B cell (primary cell): ENCODE data around the gene TRIM17. TPM values are rescaled to one million over a fixed set of nuclear protein-coding genes. Genes with fewer than 3 reads are reported as not detected.

Experiments
- ATAC-seq: fragments of 200-7000 bp; cut with Tn5 transposase; one replicate; pipeline ENCODE4 v1.10.0; 2021; ENCODE audit warnings: low read depth, mild to moderate bottlenecking, moderate number of reproducible peaks, moderate library complexity
- CTCF ChIA-PET: fragments of 350-600 bp; sonication (Branson Sonifier 250); formaldehyde crosslinking; loops from one replicate; lab custom pipeline; 2021; ENCODE audit warnings: antibody characterized with exemption, inconsistent platforms; lab: Charles Lee
- POLR2A ChIA-PET: fragments of 350-600 bp; sonication (Branson Sonifier 250); formaldehyde crosslinking; loops from one replicate; lab custom pipeline; 2021; ENCODE audit warnings: antibody characterized with exemption; lab: Charles Lee
- DNase-seq: peaks from one replicate; pipeline ENCODE4 v3.0.0; 2013
- H2AFZ ChIP-seq: 2 replicates; pipeline ENCODE4 v1.6.1; 2012; ENCODE audit warnings: mild to moderate bottlenecking, low read depth, low read length; ENCODE audit not compliant: insufficient read depth, poor library complexity, severe bottlenecking
- H3K27ac ChIP-seq, 2 donors: 1 replicate in 1 of 2; 2 replicates in 1 of 2; pipeline ENCODE4 v1.5.1; 2012 to 2013; ENCODE audit warnings: low read length in 2 of 2, mild to moderate bottlenecking in 2 of 2, moderate library complexity in 1 of 2
- H3K27me3 ChIP-seq, 4 experiments: fragments of 200-600 bp in 1 of 4; sonication (generic) in 1 of 4; replicated peaks in 1 of 4; 1 replicate in 2 of 4; 2 replicates in 2 of 4; pipeline versions ENCODE4 v1.6.1 to v1.7.0; 2013 to 2016; ENCODE audit warnings: low read length in 3 of 4, mild to moderate bottlenecking in 2 of 4, mixed read lengths in 1 of 4, moderate library complexity in 1 of 4; ENCODE audit not compliant: insufficient read depth in 4 of 4, control insufficient read depth in 3 of 4; ENCODE audit errors: control extremely low read depth in 1 of 4
- H3K36me3 ChIP-seq, 2 experiments: replicated peaks in 1 of 2; 1 replicate in 1 of 2; 2 replicates in 1 of 2; pipeline versions ENCODE4 v1.6.1 to v1.7.1; 2013; ENCODE audit warnings: low read length in 1 of 2; ENCODE audit not compliant: insufficient read depth in 2 of 2, control insufficient read depth in 1 of 2; ENCODE audit errors: control extremely low read depth in 1 of 2, extremely low read depth in 1 of 2
- H3K4me1 ChIP-seq, 2 donors: fragments of 200-600 bp in 1 of 2; sonication (generic) in 1 of 2; 1 replicate in 1 of 2; 2 replicates in 1 of 2; pipeline versions ENCODE4 v1.5.1 to v1.6.1; 2013 to 2017; ENCODE audit warnings: low read length in 2 of 2; ENCODE audit not compliant: control insufficient read depth in 2 of 2, insufficient read depth in 2 of 2
- H3K4me2 ChIP-seq: replicated peaks from 2 replicates; pipeline ENCODE3; 2012; ENCODE audit warnings: mild to moderate bottlenecking, low read depth, low read length; ENCODE audit not compliant: poor library complexity, severe bottlenecking
- H3K4me3 ChIP-seq, 5 experiments: fragments of 200-600 bp in 1 of 5; sonication (generic) in 1 of 5; 1 replicate in 3 of 5; 2 replicates in 2 of 5; pipeline versions ENCODE4 v1.5.1 to v1.7.0; 2011 to 2016; ENCODE audit warnings: low read length in 4 of 5, mild to moderate bottlenecking in 4 of 5, low read depth in 2 of 5, control low read depth in 1 of 5, moderate library complexity in 1 of 5; ENCODE audit not compliant: insufficient read depth in 1 of 5; ENCODE audit errors: control extremely low read depth in 1 of 5, extremely low read depth in 1 of 5
- H3K79me2 ChIP-seq: fragments of 200-600 bp; sonication (generic); one replicate; pipeline ENCODE4 v1.6.0; 2016; ENCODE audit warnings: low read length; ENCODE audit not compliant: control insufficient read depth, insufficient read depth
- H3K9ac ChIP-seq: fragments of 200-600 bp; sonication (generic); 2 replicates; pipeline ENCODE4 v1.6.1; 2017; ENCODE audit warnings: mild to moderate bottlenecking, low read length, moderate library complexity
- H3K9me3 ChIP-seq, 3 donors: one replicate each; pipeline versions ENCODE4 v1.6.1 to v1.7.1; 2013; ENCODE audit warnings: low read length in 2 of 3; ENCODE audit not compliant: control insufficient read depth in 2 of 3, insufficient read depth in 1 of 3; ENCODE audit errors: control extremely low read depth in 1 of 3
- H4K20me1 ChIP-seq: 2 replicates; pipeline ENCODE4 v1.6.0; 2012; ENCODE audit warnings: mild to moderate bottlenecking, low read length; ENCODE audit not compliant: insufficient read depth, control insufficient read depth, poor library complexity, severe bottlenecking
- H3K27ac Mint-ChIP-seq: one replicate; pipeline ENCODE4 v1.8.0; 2021; ENCODE audit warnings: mixed read lengths
- H3K27me3 Mint-ChIP-seq: one replicate; pipeline ENCODE4 v1.8.0; 2021; ENCODE audit warnings: mixed read lengths
- H3K4me1 Mint-ChIP-seq: one replicate; pipeline ENCODE4 v1.8.0; 2021; ENCODE audit warnings: mixed read lengths
- H3K4me3 Mint-ChIP-seq: one replicate; pipeline ENCODE4 v1.8.0; 2021; ENCODE audit warnings: mixed read lengths
- H3K9me3 Mint-ChIP-seq: one replicate; pipeline ENCODE4 v1.8.0; 2022; ENCODE audit warnings: mixed read lengths; ENCODE audit not compliant: insufficient read depth
- EZH2 ChIP-seq: IDR thresholded peaks from 2 replicates; pipeline ENCODE4 v1.6.1; 2012; ENCODE audit warnings: borderline replicate concordance, low read depth, mild to moderate bottlenecking, moderate library complexity, low read length; ENCODE audit not compliant: insufficient read depth, poor library complexity, severe bottlenecking
- WGBS: methylation state at CpG from one replicate; pipeline ENCODE4 v1.1.5; 2013; ENCODE audit warnings: missing lambda C conversion rate; ENCODE audit not compliant: insufficient coverage; 5-methylcytosine and 5-hydroxymethylcytosine counted together
- intact Hi-C: fragments of 100-400 bp; cut with micrococcal nuclease; formaldehyde crosslinking; loops from one replicate; pipeline ENCODE4 v1.10.0; 2022
- polyA plus RNA-seq: library from polyadenylated mRNA; depleted of rRNA; stranded (reverse); fragments of >200 nt; gene quantifications from 2 replicates; pipeline ENCODE4 v1.2.3, GENCODE V29; 2012
- total RNA-seq, 2 donors: library from RNA; stranded (reverse); fragments of 120-200 nt in 1 of 2; gene quantifications; 1 replicate in 1 of 2; 2 replicates in 1 of 2; pipeline versions ENCODE4 v1.2.3 to v1.2.4, GENCODE V29; 2013 to 2022
- TF ChIP-seq, protein P1 (sequence below): fragments of 200-600 bp; IDR thresholded peaks from one replicate; pipeline ENCODE4 v1.8.0; 2022; ENCODE audit warnings: antibody characterized with exemption, mild to moderate bottlenecking

TRIM17 gene
- total and polyA plus RNA-seq, 2 donors (not counting 1 experiment from before 2014, with no cell fraction given), result not detected

DNA sequence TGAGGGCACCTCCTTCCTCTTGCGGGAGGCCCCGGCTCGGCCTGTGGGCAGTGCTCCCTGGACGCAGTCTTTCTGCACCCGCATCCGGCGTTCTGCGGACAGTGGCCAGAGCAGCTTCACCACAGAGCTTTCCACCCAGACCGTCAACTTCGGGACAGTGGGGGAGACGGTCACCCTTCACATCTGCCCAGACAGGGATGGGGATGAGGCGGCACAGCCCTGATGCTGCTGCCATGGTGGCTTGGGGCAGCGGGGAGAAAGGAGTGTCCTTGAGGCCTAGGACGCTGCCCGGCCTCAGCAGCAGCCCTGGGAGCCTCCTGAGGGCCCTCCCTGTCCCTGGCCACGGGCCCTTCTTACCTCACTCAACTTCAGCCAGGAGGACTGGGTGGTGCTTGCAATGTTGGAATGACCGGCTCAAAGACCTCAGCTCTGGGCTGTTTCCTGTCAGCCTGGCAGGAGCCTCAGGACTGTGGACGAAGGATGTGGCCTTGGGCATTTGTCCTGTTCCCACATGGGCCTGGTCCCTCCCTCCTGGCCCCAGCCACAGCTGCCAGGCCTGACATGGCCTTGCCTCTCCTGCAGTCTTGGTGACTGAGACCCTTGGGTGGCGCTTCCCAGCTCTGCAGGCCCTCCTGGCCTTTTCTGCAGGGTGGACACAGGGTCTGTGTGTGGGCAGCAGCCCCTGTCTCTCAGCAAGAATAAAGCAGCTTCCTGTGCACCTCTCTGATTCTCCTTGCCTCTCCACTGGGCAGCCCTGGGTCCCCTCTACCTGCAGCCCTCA lies 55.9 kb downstream of the TRIM17 start:
- DNase-seq, result no peak
- no peak overlapping the region for H3K27ac ChIP-seq
- no peaks in the 10 kb centered on the region for H3K4me1 ChIP-seq
- TF ChIP-seq, protein P1, sequence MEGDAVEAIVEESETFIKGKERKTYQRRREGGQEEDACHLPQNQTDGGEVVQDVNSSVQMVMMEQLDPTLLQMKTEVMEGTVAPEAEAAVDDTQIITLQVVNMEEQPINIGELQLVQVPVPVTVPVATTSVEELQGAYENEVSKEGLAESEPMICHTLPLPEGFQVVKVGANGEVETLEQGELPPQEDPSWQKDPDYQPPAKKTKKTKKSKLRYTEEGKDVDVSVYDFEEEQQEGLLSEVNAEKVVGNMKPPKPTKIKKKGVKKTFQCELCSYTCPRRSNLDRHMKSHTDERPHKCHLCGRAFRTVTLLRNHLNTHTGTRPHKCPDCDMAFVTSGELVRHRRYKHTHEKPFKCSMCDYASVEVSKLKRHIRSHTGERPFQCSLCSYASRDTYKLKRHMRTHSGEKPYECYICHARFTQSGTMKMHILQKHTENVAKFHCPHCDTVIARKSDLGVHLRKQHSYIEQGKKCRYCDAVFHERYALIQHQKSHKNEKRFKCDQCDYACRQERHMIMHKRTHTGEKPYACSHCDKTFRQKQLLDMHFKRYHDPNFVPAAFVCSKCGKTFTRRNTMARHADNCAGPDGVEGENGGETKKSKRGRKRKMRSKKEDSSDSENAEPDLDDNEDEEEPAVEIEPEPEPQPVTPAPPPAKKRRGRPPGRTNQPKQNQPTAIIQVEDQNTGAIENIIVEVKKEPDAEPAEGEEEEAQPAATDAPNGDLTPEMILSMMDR, result no peak
- TF ChIP-seq EZH2, result no peak
- no peaks in the 10 kb centered on the region for H3K4me1 Mint-ChIP-seq
- no peak overlapping the region for H3K4me2 ChIP-seq
- H3K36me3 ChIP-seq, result no peaks in the 10 kb centered on the region
- no peak overlapping the region for H3K27ac Mint-ChIP-seq
- ChIA-PET POLR2A (no interaction called here), CTCF (no interaction called here)
- no peaks in the 10 kb centered on the region for H3K9me3 Mint-ChIP-seq
- intact Hi-C loops, result no loop called here
- no peaks in the 10 kb centered on the region for H4K20me1 ChIP-seq
- no peaks in the 10 kb centered on the region for H3K27me3 Mint-ChIP-seq
- H3K9me3 ChIP-seq, result no peaks in the 10 kb centered on the region
- no peak for ATAC-seq
- no peak overlapping the region for H3K9ac ChIP-seq
- no peaks in the 10 kb centered on the region for H3K79me2 ChIP-seq
- WGBS, result 95% methylated on average over 19 of the region's 19 CpGs
- H3K27me3 ChIP-seq, result no peaks in the 10 kb centered on the region
- no peak overlapping the region for H3K4me3 ChIP-seq
- H2AFZ ChIP-seq, result no peak overlapping the region
- no peak overlapping the region for H3K4me3 Mint-ChIP-seq

GRCh38 chr1:228359613-228360532 lies 56.8 kb downstream of the TRIM17 start:
- Histone ChIP-seq H3K36me3 (no peaks in the 10 kb centered on the region), H3K9me3 (no peaks in the 10 kb centered on the region), H3K4me2 (no peak overlapping the region), H2AFZ (no peak overlapping the region), H3K4me1 (no peaks in the 10 kb centered on the region), H3K27ac (no peak overlapping the region), H4K20me1 (no peaks in the 10 kb centered on the region), H3K27me3 (no peaks in the 10 kb centered on the region), H3K9ac (no peak overlapping the region), H3K4me3 (no peak overlapping the region), H3K79me2 (no peaks in the 10 kb centered on the region)
- ChIA-PET CTCF (no interaction called here), POLR2A (no interaction called here)
- WGBS, result 92% methylated on average over 36 of the region's 45 CpGs
- intact Hi-C loops, result no loop called here
- DNase-seq, result no peak
- TF ChIP-seq EZH2, result no peak
- TF ChIP-seq, protein P1, result no peak
- no peaks in the 10 kb centered on the region for H3K27me3 Mint-ChIP-seq
- no peaks in the 10 kb centered on the region for H3K4me1 Mint-ChIP-seq
- H3K9me3 Mint-ChIP-seq, result no peaks in the 10 kb centered on the region
- no peak overlapping the region for H3K4me3 Mint-ChIP-seq
- H3K27ac Mint-ChIP-seq, result no peak overlapping the region
- ATAC-seq, result no peak
